Adrenal gland (tissue), 5 donors: ENCODE measurements around the gene EXOSC2.

Source experiments
- POLR2A ChIP-seq, 2 donors: fragments of 450-650 bp; IDR thresholded peaks; one replicate each; pipeline ENCODE4 v1.6.1; 2017; ENCODE audit warnings: antibody characterized with exemption in 2 of 2, mild to moderate bottlenecking in 2 of 2, moderate library complexity in 1 of 2
- TF ChIP-seq, protein P1 (sequence below), 6 experiments: fragments of 450-650 bp in 4 of 6; fragments of 200-600 bp in 2 of 6; sonication (generic) in 1 of 6; IDR thresholded peaks; 1 replicate in 5 of 6; 2 replicates in 1 of 6; pipeline versions ENCODE4 v1.5.1 to v1.8.0; 2016 to 2021; ENCODE audit warnings: antibody characterized with exemption in 6 of 6, mild to moderate bottlenecking in 2 of 6, moderate library complexity in 1 of 6
- donor health status: DM: no; HTN: no; CAD: no.

DNA sequence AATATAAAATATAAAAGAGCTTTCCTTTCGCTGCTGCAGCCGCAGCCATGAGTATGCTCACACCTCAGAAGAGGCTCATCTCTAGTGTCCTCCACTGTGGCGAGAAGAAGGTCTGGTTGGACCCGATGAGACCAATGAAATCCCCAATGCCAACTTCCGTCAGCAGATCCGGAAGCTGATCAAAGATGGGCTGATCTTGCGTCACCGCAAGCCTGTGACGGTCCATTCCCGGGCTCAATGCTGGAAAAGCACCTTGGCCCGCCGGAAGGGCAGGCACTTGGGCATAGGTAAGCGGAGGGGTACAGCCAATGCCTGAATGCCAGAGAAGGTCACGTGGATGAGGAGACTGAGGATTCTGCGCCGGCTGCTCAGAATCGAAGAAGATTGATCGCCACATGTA lies 41.8 kb upstream of the EXOSC2 start:
- TF ChIP-seq POLR2A (IDR thresholded peaks at IDR 0.05), result no peak
- TF ChIP-seq, protein P1, sequence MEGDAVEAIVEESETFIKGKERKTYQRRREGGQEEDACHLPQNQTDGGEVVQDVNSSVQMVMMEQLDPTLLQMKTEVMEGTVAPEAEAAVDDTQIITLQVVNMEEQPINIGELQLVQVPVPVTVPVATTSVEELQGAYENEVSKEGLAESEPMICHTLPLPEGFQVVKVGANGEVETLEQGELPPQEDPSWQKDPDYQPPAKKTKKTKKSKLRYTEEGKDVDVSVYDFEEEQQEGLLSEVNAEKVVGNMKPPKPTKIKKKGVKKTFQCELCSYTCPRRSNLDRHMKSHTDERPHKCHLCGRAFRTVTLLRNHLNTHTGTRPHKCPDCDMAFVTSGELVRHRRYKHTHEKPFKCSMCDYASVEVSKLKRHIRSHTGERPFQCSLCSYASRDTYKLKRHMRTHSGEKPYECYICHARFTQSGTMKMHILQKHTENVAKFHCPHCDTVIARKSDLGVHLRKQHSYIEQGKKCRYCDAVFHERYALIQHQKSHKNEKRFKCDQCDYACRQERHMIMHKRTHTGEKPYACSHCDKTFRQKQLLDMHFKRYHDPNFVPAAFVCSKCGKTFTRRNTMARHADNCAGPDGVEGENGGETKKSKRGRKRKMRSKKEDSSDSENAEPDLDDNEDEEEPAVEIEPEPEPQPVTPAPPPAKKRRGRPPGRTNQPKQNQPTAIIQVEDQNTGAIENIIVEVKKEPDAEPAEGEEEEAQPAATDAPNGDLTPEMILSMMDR (IDR thresholded peaks at IDR 0.05), result no peak
